GM18511 (cell line): Measurements from ENCODE around the gene AIF1.
A peak's percentile ranks its signal among the peaks of the same experiment; 100 is the strongest.

Experiments used
- ATAC-seq: cut with Tn5 transposase; IDR thresholded peaks from one replicate; pipeline ENCODE4 v1.9.1; 2021; ENCODE audit warnings: mild to moderate bottlenecking, moderate library complexity; ENCODE audit not compliant: unreplicated experiment

Gene AIF1

DNA sequence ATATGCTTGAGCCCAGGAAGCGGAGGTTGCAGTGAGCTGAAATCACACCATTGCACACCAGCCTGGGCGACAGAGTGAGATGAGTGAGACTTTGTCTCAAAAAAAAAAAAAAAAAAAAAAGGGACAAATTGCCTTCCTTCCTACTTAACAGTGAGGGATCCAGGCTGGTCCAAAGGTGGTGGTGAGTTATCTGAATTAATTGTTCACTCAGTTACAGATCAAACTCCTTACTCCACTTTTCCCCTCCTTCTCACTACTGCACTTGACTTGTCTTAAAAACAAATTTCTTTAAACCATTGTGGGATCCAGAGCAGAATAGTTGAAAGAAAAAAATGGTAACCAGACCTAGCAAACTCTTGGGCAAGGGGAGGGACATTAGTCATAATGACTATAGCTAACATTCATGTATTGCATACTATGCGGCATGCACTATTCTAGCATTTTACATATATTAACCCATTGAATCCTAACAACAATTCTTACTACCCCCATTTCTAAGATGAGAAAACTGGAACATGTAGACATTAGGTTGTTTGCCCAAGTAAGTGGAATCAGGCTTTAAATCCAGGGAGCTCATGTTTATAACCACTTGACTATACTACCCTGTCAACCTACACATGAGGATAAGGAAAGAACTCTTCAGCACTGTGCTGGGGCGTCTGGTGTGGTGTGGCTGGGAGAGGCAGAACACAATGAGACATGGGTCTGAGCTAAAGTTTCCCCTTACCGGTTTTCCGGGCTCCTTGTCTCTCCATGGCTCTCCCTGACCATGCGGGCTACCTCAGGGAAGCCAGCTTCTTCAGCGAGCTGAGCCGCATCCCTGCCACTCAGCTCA is 48.3 kb downstream of the AIF1 start:
- ATAC-seq = no peak

DNA sequence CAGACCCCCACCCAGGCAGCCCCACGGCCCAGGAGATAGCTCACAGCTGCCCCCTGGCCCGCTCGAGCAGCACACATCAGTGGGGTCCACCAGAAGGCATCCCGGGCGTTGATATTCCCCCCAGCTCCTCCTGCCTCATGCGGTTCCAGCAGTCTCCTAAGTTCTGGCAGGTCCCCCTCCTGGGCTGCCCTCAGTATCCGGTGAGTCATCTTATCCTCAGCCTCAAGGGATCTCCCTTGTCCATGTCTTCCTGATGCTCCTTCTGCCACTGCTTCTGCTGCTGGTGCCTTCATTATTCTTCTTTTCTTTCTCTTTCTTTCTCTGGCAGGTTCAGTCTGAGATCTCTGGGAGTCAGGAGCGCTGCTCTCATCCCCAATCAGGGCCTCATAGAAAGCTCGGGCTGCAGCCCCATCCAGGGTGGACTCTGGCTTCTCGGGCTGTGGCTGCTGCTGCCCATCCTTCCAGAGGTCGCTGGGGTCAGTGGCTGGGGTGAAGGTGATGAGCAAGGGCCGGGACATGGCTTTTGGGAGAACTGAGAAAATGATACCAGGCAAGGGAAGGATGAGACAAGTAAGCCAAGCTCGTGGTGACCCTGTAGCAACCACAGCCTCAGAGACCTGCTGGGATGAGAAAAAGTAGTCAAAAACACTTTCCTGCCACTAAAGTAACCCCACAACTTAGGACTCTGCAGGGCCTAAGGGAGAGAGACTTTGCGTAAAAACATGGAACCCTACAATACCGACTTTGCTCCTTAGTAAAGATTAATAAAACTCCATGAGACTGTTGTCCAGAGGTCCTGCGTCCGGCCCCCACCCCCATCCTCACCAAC is 49.1 kb downstream of the AIF1 start:
- no peak for ATAC-seq

- peak; percentile 35 for ATAC-seq
Measured at GRCh38 chr6:31664790-31665500, 49.9 kb downstream of the AIF1 start, which contains the start of gene GPANK1. Gene GPANK1, minus strand, starts transcription at chr6:31664997. Its CDS starts 519 bp downstream, at chr6:31664478.

DNA sequence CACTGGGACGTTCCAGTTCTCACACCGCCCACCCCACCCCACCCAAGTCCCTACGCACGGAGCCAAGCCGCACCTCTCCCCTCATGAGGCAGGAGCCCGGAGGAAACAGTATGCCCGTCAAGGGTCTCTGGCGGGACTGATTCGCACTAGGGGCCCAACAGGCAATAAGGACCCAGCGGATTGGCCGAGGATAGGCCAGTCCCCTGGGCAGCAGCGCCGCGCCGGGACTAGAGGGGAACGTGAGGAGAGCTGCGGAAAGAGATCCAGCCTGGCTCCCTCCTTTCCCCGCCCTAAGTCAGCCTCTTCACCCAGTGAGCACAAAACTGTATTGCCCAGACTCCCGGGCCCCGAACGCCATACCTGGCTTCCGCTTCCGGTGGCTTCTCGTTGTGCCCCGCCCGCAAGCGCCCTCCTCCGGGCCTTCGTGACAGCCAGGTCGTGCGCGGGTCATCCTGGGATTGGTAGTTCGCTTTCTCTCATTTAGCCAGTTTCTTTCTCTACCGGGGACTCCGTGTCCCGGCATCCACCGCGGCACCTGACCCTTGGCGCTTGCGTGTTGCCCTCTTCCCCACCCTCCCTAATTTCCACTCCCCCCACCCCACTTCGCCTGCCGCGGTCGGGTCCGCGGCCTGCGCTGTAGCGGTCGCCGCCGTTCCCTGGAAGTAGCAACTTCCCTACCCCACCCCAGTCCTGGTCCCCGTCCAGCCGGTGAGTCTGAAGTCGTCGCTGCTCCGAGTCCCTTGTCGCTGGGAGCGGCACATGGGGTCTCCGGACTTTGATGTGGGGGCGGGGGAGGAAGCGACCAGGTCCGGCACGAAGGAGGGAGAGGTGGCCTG is 50.7 kb downstream of the AIF1 start, which contains the start of gene CSNK2B:
Gene CSNK2B (plus strand): TSS at position 580 of the 836 bp plus-strand sequence. CDS start 752 bp downstream, outside the sequence.
- peak; percentile 82 for ATAC-seq

DNA sequence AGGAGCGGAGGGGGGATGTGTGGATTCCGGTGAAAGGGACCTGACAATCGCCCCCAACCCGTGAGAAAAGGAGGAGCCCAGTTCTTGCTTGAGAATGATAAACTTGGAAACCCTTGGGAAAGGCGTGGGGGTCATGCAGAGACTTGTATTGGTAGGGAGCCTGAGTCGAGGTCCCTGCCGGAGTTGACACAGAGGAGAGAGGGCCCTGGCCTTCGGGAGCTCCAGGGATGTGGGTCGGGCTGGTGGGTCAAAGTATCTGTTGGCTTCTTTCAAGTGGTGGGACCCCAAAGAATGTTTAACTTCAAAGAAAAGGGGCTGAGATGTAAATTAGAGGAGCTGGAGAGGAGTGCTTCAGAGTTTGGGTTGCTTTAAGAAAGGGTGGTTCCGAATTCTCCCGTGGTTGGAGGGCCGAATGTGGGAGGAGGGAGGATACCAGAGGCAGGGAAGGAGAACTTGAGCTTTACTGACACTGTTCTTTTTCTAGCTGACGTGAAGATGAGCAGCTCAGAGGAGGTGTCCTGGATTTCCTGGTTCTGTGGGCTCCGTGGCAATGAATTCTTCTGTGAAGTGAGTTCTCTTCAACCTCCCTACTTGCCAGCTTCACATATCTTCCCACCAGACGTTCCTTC is 51.4 kb downstream of the AIF1 start:
- ATAC-seq = no peak
